GM23248 (cell line): ENCODE results near the gene TMEM156. TPM values are rescaled to one million over a fixed set of nuclear protein-coding genes. Genes with fewer than 3 reads are reported as not detected.
A peak's percentile ranks its signal among the peaks of the same experiment; 100 is the strongest.

Experiments
- DNase-seq: peaks from one replicate; pipeline ENCODE4 v3.0.0-alpha.2; 2015
- H2AFZ ChIP-seq: fragments of 200-600 bp; sonication (generic); 2 replicates; pipeline ENCODE4 v1.6.1; 2016; ENCODE audit warnings: antibody characterized with exemption
- H3F3A ChIP-seq: fragments of 200-600 bp; sonication (generic); 2 replicates; pipeline ENCODE4 v1.6.1; 2016; ENCODE audit warnings: mild to moderate bottlenecking, antibody characterized with exemption, mixed run types; ENCODE audit not compliant: insufficient read depth
- H3K27ac ChIP-seq: fragments of 200-600 bp; sonication (generic); 2 replicates; pipeline ENCODE4 v1.5.1; 2016; ENCODE audit warnings: mild to moderate bottlenecking
- H3K27me3 ChIP-seq: fragments of 200-600 bp; sonication (generic); replicated peaks from 2 replicates; pipeline ENCODE4 v1.6.1; 2016; ENCODE audit warnings: mild to moderate bottlenecking; ENCODE audit not compliant: insufficient read depth
- H3K36me3 ChIP-seq: fragments of 200-600 bp; sonication (generic); 2 replicates; pipeline ENCODE4 v1.6.1; 2016; ENCODE audit warnings: low read depth, mild to moderate bottlenecking
- H3K4me1 ChIP-seq: fragments of 200-600 bp; sonication (generic); 2 replicates; pipeline ENCODE4 v1.6.1; 2016; ENCODE audit warnings: mild to moderate bottlenecking; ENCODE audit not compliant: insufficient read depth
- H3K4me2 ChIP-seq: fragments of 200-600 bp; sonication (generic); one replicate; pipeline ENCODE4 v1.6.1; 2016; ENCODE audit warnings: mild to moderate bottlenecking; ENCODE audit not compliant: unreplicated experiment
- H3K4me3 ChIP-seq: fragments of 200-600 bp; sonication (generic); 2 replicates; pipeline ENCODE4 v1.5.1; 2016; ENCODE audit warnings: mild to moderate bottlenecking
- H3K79me2 ChIP-seq: fragments of 200-600 bp; sonication (generic); 2 replicates; pipeline ENCODE4 v1.6.1; 2016; ENCODE audit warnings: mild to moderate bottlenecking; ENCODE audit not compliant: insufficient read depth
- H3K9ac ChIP-seq: fragments of 200-600 bp; sonication (generic); 2 replicates; pipeline ENCODE4 v1.6.1; 2016; ENCODE audit warnings: mild to moderate bottlenecking
- H3K9me2 ChIP-seq: fragments of 200-600 bp; sonication (generic); 2 replicates; pipeline ENCODE4 v1.6.1; 2016; ENCODE audit warnings: mixed run types, mild to moderate bottlenecking, moderate library complexity; ENCODE audit not compliant: insufficient read depth
- H3K9me3 ChIP-seq: fragments of 200-600 bp; sonication (generic); one replicate; pipeline ENCODE4 v1.6.1; 2017; ENCODE audit warnings: low read depth
- H4K20me1 ChIP-seq: fragments of 200-600 bp; sonication (generic); 2 replicates; pipeline ENCODE4 v1.6.0; 2016; ENCODE audit not compliant: insufficient read depth
- EZH2 ChIP-seq: fragments of 200-600 bp; sonication (generic); IDR thresholded peaks from 2 replicates; pipeline ENCODE4 v1.6.1; 2018; ENCODE audit warnings: antibody characterized with exemption, mild to moderate bottlenecking; ENCODE audit not compliant: insufficient read depth, poor library complexity, severe bottlenecking
- EZH2phosphoT487 ChIP-seq: fragments of 200-600 bp; sonication (generic); IDR thresholded peaks from 2 replicates; pipeline ENCODE4 v1.6.1; 2018; ENCODE audit warnings: antibody characterized with exemption, moderate library complexity, mild to moderate bottlenecking, low read depth; ENCODE audit not compliant: insufficient read depth
- WGBS, 2 experiments: methylation state at CpG; one replicate each; pipeline ENCODE4 v1.1.6; 2015 to 2017; ENCODE audit warnings: low lambda C conversion rate in 2 of 2, low coverage in 1 of 2; ENCODE audit errors: missing lambda C conversion rate in 2 of 2; 5-methylcytosine and 5-hydroxymethylcytosine counted together
- in situ Hi-C: fragments of 300-500 bp; cut with MboI; formaldehyde crosslinking; loops from 2 replicates; pipeline ENCODE4 v1.15.0; 2020
- polyA plus RNA-seq: library from polyadenylated mRNA; unstranded; fragments of >200 nt; fragmentation: Nextera tagmentation; extraction: Ambion mirVana; gene quantifications from 2 replicates; pipeline ENCODE4 v1.2.1, GENCODE V29; 2016
- total RNA-seq: library from RNA; depleted of rRNA; stranded (reverse); fragments of >200 nt; shearing (Covaris generic); gene quantifications from 2 replicates; pipeline ENCODE4 v1.2.3, GENCODE V29; 2014

Gene TMEM156
- total and polyA plus RNA-seq, 2 experiments from 2014 or later, result 0.30 TPM; not detected in 1

GRCh38 chr4:38949411-38950051 lies 82.7 kb downstream of the TMEM156 start:
- Histone ChIP-seq H4K20me1 (no peaks in the 10 kb centered on the region), H3K27me3 (no peaks in the 10 kb centered on the region), H3K4me3 (no peak overlapping the region), H3K9ac (peak overlapping the region; percentile 45; the same call in 1 of the 2 replicates), H3K9me3 (no peaks in the 10 kb centered on the region), H3K27ac (peak overlapping the region; percentile 71; the same call in 1 of the 2 replicates), H3K4me2 (peak overlapping the region; percentile 6), H3K79me2 (no peaks in the 10 kb centered on the region), H3K9me2 (no peaks in the 10 kb centered on the region), H3K4me1 (peaks cover 30% of the 10 kb centered on the region), H3K36me3 (peaks cover 11% of the 10 kb centered on the region), H2AFZ (no peak overlapping the region), H3F3A (peaks cover 71% of the 10 kb centered on the region)
- peak; percentile 44 for DNase-seq
- TF ChIP-seq EZH2, result no peak
- no peak for TF ChIP-seq EZH2phosphoT487
- in situ Hi-C loops, result loop anchor here (25.0 kb wide), 2 partner anchors 113 to 188 kb away; partner anchors contain the start of gene KLHL5
- WGBS, 2 experiments, result 39 to 41% methylated on average over 5 of the region's 5 CpGs

- TF ChIP-seq EZH2 (no peak), EZH2phosphoT487 (no peak)
These were observed 83.7 kb downstream of the TMEM156 start for GRCh38 chr4:38948551-38948950.

GRCh38 chr4:38946919-38947318 lies 85.3 kb downstream of the TMEM156 start:
- no peaks in the 10 kb centered on the region for H3K9me3 ChIP-seq
- H3K9me2 ChIP-seq, result no peaks in the 10 kb centered on the region
- no peak overlapping the region for H3K27ac ChIP-seq
- H3F3A ChIP-seq, result peaks cover 80% of the 10 kb centered on the region
- H2AFZ ChIP-seq, result no peak overlapping the region
- no peaks in the 10 kb centered on the region for H4K20me1 ChIP-seq
- no peak overlapping the region for H3K4me3 ChIP-seq
- WGBS, 2 experiments, result 95 to 99% methylated on average over 3 of the region's 3 CpGs
- H3K9ac ChIP-seq, result no peak overlapping the region
- TF ChIP-seq EZH2phosphoT487 (no peak), EZH2 (no peak)
- no peak overlapping the region for H3K4me2 ChIP-seq
- DNase-seq, result no peak
- H3K4me1 ChIP-seq, result peaks cover 33% of the 10 kb centered on the region
- no peaks in the 10 kb centered on the region for H3K79me2 ChIP-seq
- H3K27me3 ChIP-seq, result no peaks in the 10 kb centered on the region
- H3K36me3 ChIP-seq, result peaks cover 25% of the 10 kb centered on the region
- in situ Hi-C loops, result loop anchor here (25.0 kb wide), 1 partner anchor 190 kb away; no protein-coding TSS in a partner anchor

More at GRCh38 chr4:38948551-38948950, 83.7 kb downstream of the TMEM156 start:
- 0 to 2% methylated on average over 2 of the region's 2 CpGs for WGBS, 2 experiments
- Histone ChIP-seq H2AFZ (0 out of 2 replicates have a peak overlapping the region, but pooled peaks have one; percentile 23), H3F3A (peaks cover 75% of the 10 kb centered on the region), H4K20me1 (no peaks in the 10 kb centered on the region), H3K27me3 (no peaks in the 10 kb centered on the region), H3K27ac (peak overlapping the region; percentile 71), H3K9me2 (no peaks in the 10 kb centered on the region), H3K9me3 (no peaks in the 10 kb centered on the region), H3K9ac (peak overlapping the region; percentile 45), H3K79me2 (no peaks in the 10 kb centered on the region), H3K4me2 (peak overlapping the region; percentile 43), H3K4me1 (peaks cover 30% of the 10 kb centered on the region), H3K36me3 (peaks cover 20% of the 10 kb centered on the region), H3K4me3 (peak overlapping the region; percentile 25)
- peak; percentile 94 for DNase-seq
- in situ Hi-C loops, result loop anchor here (25.0 kb wide), 1 partner anchor 189 kb away; no protein-coding TSS in a partner anchor

GRCh38 chr4:38944440-38944839 lies 87.8 kb downstream of the TMEM156 start:
- 80 to 82% methylated on average over 9 of the region's 9 CpGs for WGBS, 2 experiments
- no peak overlapping the region for H3K27ac ChIP-seq
- in situ Hi-C loops, result loop anchor here (25.0 kb wide), 1 partner anchor 193 kb away; no protein-coding TSS in a partner anchor

More at GRCh38 chr4:38944440-38944839, 87.8 kb downstream of the TMEM156 start:
- Histone ChIP-seq H3K4me2 (no peak overlapping the region), H4K20me1 (no peaks in the 10 kb centered on the region), H3K4me3 (no peak overlapping the region), H2AFZ (no peak overlapping the region), H3K9ac (no peak overlapping the region), H3K4me1 (peaks cover 27% of the 10 kb centered on the region), H3K79me2 (0 out of 2 replicates have a peak, but pooled peaks cover under 1% of the 10 kb centered on the region), H3K9me3 (no peaks in the 10 kb centered on the region), H3F3A (peaks cover 65% of the 10 kb centered on the region), H3K27me3 (no peaks in the 10 kb centered on the region), H3K36me3 (peaks cover 46% of the 10 kb centered on the region), H3K9me2 (no peaks in the 10 kb centered on the region)
- DNase-seq, result no peak
- TF ChIP-seq EZH2 (no peak), EZH2phosphoT487 (no peak)
